ENCODE results near the gene SMPD4. TPM values are rescaled to one million over a fixed set of nuclear protein-coding genes. Genes with fewer than 3 reads are reported as not detected.

Gene SMPD4
- total and polyA plus RNA-seq, 2 donors (not counting 1 experiment from before 2014, with no cell fraction given): 63.8 to 80.6 TPM

- Mint-ChIP-seq H3K4me3 (no peak overlapping the region), H3K9me3 (ENCODE audit: insufficient read depth) (no peaks in the 10 kb centered on the region), H3K27ac (no peak overlapping the region), H3K4me1 (peaks cover 15% of the 10 kb centered on the region), H3K27me3 (no peaks in the 10 kb centered on the region)
- Histone ChIP-seq H3K27ac (ENCODE audit: low read length in 2 of 2) (no peak overlapping the region), H3K9ac (ENCODE audit: low read length) (no peak overlapping the region), H3K4me2 (replicated peaks; ENCODE audit: low read depth, low read length, poor library complexity, severe bottlenecking) (no peak overlapping the region), H3K79me2 (ENCODE audit: control insufficient read depth, insufficient read depth, low read length) (peaks cover 25% of the 10 kb centered on the region), H2AFZ (ENCODE audit: insufficient read depth, low read depth, low read length, poor library complexity, severe bottlenecking) (no peak overlapping the region), H3K9me3 (ENCODE audit: control extremely low read depth in 1 of 3, control insufficient read depth in 2 of 3, insufficient read depth in 1 of 3, low read length in 2 of 3) (no peaks in the 10 kb centered on the region), H3K4me3 (ENCODE audit: control extremely low read depth in 1 of 5, extremely low read depth in 1 of 5, insufficient read depth in 1 of 5, low read depth in 2 of 5, low read length in 4 of 5) (no peak overlapping the region), H3K4me1 (ENCODE audit: control insufficient read depth in 2 of 2, insufficient read depth in 2 of 2, low read length in 2 of 2) (peaks cover 7 to 12% of the 10 kb centered on the region in 2 donors), H4K20me1 (ENCODE audit: control insufficient read depth, insufficient read depth, low read length, poor library complexity, severe bottlenecking) (no peaks in the 10 kb centered on the region), H3K27me3 (replicated peaks in 1 of 4; ENCODE audit: control extremely low read depth in 1 of 4, control insufficient read depth in 3 of 4, insufficient read depth in 4 of 4, low read length in 3 of 4) (no peaks in the 10 kb centered on the region), H3K36me3 (replicated peaks in 1 of 2; ENCODE audit: control extremely low read depth in 1 of 2, control insufficient read depth in 1 of 2, extremely low read depth in 1 of 2, insufficient read depth in 2 of 2, low read length in 1 of 2) (no peaks in the 10 kb centered on the region)
- 93% methylated on average over 4 of the region's 4 CpGs for WGBS (ENCODE audit: insufficient coverage)
- ATAC-seq (ENCODE audit: low read depth) (no peak), DNase-seq (no peak)
- ChIA-PET POLR2A (interaction anchor here (0.6 kb wide), 1 partner anchor 9 kb away, joined by 3 read pairs; no protein-coding TSS in a partner anchor), CTCF (no interaction called here)
- intact Hi-C loops (cut with micrococcal nuclease): loop anchor here (10.0 kb wide), 1 partner anchor 1871 kb away; the partner anchor contains the start of gene HS6ST1
- TF ChIP-seq EZH2 (IDR thresholded peaks at IDR 0.05; ENCODE audit: borderline replicate concordance, insufficient read depth, low read depth, low read length, poor library complexity, severe bottlenecking) (no peak), CTCF (IDR thresholded peaks at IDR 0.05) (no peak)
Measured at GRCh38 chr2:130185896-130186295, 4.5 kb upstream of the SMPD4 start.

GRCh38 chr2:130185436-130185835, 4.0 kb upstream of the SMPD4 start:
- no peak overlapping the region for H3K27ac Mint-ChIP-seq

More at GRCh38 chr2:130185436-130185835, 4.0 kb upstream of the SMPD4 start:
- ChIA-PET POLR2A (interaction anchor here (0.6 kb wide), 1 partner anchor 10 kb away, joined by 3 read pairs; no protein-coding TSS in a partner anchor), CTCF (no interaction called here)
- Histone ChIP-seq H3K79me2 (ENCODE audit: control insufficient read depth, insufficient read depth, low read length) (peaks cover 30% of the 10 kb centered on the region), H4K20me1 (ENCODE audit: control insufficient read depth, insufficient read depth, low read length, poor library complexity, severe bottlenecking) (no peaks in the 10 kb centered on the region), H3K4me3 (ENCODE audit: control extremely low read depth in 1 of 5, extremely low read depth in 1 of 5, insufficient read depth in 1 of 5, low read depth in 2 of 5, low read length in 4 of 5) (no peak overlapping the region), H3K9me3 (ENCODE audit: control extremely low read depth in 1 of 3, control insufficient read depth in 2 of 3, insufficient read depth in 1 of 3, low read length in 2 of 3) (no peaks in the 10 kb centered on the region), H3K27ac (ENCODE audit: low read length in 2 of 2) (no peak overlapping the region), H2AFZ (ENCODE audit: insufficient read depth, low read depth, low read length, poor library complexity, severe bottlenecking) (no peak overlapping the region), H3K9ac (ENCODE audit: low read length) (no peak overlapping the region), H3K27me3 (replicated peaks in 1 of 4; ENCODE audit: control extremely low read depth in 1 of 4, control insufficient read depth in 3 of 4, insufficient read depth in 4 of 4, low read length in 3 of 4) (no peaks in the 10 kb centered on the region), H3K4me1 (ENCODE audit: control insufficient read depth in 2 of 2, insufficient read depth in 2 of 2, low read length in 2 of 2) (peaks cover 12 to 17% of the 10 kb centered on the region in 2 donors), H3K4me2 (replicated peaks; ENCODE audit: low read depth, low read length, poor library complexity, severe bottlenecking) (no peak overlapping the region), H3K36me3 (replicated peaks in 1 of 2; ENCODE audit: control extremely low read depth in 1 of 2, control insufficient read depth in 1 of 2, extremely low read depth in 1 of 2, insufficient read depth in 2 of 2, low read length in 1 of 2) (no peaks in the 10 kb centered on the region)
- no peaks in the 10 kb centered on the region for H3K27me3 Mint-ChIP-seq
- DNase-seq (no peak), ATAC-seq (ENCODE audit: low read depth) (no peak)
- TF ChIP-seq CTCF (IDR thresholded peaks at IDR 0.05) (no peak), EZH2 (IDR thresholded peaks at IDR 0.05; ENCODE audit: borderline replicate concordance, insufficient read depth, low read depth, low read length, poor library complexity, severe bottlenecking) (no peak)
- peaks cover 18% of the 10 kb centered on the region for H3K4me1 Mint-ChIP-seq
- WGBS (ENCODE audit: insufficient coverage): 97% methylated on average over 2 of the region's 10 CpGs
- intact Hi-C loops (cut with micrococcal nuclease): loop anchor here (10.0 kb wide), 1 partner anchor 1871 kb away; the partner anchor contains the start of gene HS6ST1
- no peaks in the 10 kb centered on the region for H3K9me3 Mint-ChIP-seq (ENCODE audit: insufficient read depth)
- no peak overlapping the region for H3K4me3 Mint-ChIP-seq
